Activated T-cell treated with anti-CD3 and anti-CD28 coated beads for 48 hours (primary cell): ENCODE data around the gene MINDY2.
A peak's percentile ranks its signal among the peaks of the same experiment; 100 is the strongest.
"Not testable (repeated sequence)": the region's sequence is repeated elsewhere in the genome, so short reads cannot be mapped to it uniquely, and the experiment has no call there.

ENCODE experiments used
- DNase-seq: peaks from one replicate; pipeline ENCODE4 v3.0.0-alpha.2; 2020; ENCODE audit warnings: low read depth

MINDY2 gene

GRCh38 chr15:58833681-58834426 is 62.8 kb downstream of the MINDY2 start:
- DNase-seq: not testable (repeated sequence)

DNA sequence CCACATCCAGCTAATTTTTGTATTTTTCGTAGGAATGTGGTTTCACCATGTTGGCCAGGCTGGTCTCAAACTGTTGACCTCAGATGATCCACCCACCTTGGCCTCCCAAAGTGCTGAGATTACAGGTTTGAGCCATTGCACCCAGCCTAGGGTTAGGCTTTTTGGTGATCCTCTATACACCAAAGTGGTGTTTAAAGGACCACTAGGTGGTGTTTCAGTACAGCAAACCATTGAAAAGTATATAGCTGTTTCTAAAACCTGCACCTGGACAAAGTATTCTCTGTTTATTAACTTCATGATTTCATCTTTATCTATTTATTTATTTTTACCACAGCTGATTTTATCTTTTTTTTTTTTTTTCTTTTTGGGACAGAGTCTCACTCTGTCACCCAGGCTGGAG is 68.4 kb downstream of the MINDY2 start:
- no peak for DNase-seq

DNA sequence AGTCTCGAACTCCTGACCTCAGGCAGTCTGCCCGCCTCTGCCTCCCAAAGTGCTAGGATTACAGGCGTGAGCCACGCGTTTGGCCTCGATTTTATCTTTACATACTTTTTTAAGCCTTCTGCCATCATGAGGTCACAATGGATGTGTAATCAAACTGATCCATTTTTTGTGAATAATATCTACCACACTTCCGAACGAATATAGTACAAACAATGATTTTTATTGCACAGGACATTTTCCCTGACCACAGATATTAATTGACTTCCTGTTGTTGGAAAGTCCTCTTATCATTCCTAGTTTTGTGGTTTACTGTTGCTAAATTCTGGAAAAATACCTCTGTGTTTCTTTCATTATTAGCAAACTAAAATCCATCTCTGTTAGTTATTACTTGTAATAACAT is 68.9 kb downstream of the MINDY2 start:
- DNase-seq: no peak

GRCh38 chr15:58842713-58843396 is 71.8 kb downstream of the MINDY2 start:
- DNase-seq: no peak

DNA sequence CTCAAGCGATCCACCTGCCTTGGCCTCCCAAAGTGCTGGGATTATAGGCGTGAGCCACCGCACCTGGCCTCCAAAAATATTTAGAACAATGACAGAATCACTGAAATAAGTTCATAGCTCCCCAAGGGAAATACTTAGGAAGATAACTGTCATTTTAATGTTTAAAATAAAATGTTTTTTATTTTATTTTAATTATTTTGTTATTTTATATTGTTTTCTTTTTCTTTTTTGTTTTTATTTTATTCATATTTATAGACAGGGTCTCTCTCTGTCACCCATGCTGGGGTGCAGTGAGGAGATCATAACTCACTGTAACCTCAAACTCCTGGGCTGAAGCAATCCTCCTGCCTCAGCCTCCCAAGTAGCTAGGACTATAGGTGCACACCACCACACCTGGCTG is 80.1 kb downstream of the MINDY2 start:
- not testable (repeated sequence) for DNase-seq

DNA sequence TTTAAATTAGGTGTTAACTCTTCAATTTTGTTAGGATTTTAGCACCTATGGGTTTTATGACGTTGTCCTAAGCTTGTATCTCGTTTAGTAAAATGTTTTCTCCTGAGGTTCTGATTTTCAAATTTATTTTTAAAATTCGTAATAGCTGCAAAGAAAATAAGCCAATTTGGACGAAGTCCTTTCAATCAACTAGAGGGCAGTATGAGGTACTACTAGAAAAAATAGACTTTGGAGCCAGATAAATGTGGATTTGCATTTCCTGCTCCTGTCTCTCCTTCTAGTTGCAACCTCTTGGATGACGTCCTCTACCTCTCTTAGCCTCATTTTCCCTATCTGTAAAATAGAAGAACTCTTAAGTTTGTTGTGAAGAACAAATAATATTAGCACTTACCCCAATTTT is 81.2 kb downstream of the MINDY2 start:
- DNase-seq: no peak

- DNase-seq: no peak
Measured at GRCh38 chr15:58854593-58854992, 83.5 kb downstream of the MINDY2 start.

GRCh38 chr15:58856086-58856485 is 85.0 kb downstream of the MINDY2 start:
- DNase-seq: no peak

- DNase-seq: not testable (repeated sequence)
Measured at GRCh38 chr15:58856621-58857020, 85.5 kb downstream of the MINDY2 start.

DNA sequence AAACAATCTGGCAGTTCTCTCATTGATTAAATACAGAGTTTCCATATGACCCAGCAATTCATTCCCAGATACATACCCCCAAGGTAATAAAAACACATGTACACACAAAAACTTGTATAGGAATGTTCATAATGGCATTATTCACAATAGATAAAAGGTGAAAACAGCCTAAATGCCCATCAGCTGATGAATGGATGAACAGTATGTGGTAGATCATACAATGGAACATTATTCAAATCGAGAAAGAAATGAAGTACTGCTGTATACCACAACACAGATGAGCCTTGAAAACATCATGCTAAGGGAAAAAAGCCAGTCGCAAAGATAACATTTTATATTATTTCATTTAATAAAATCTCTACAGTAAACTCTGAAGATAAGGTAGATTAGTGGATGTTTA is 91.2 kb downstream of the MINDY2 start:
- no peak for DNase-seq

DNA sequence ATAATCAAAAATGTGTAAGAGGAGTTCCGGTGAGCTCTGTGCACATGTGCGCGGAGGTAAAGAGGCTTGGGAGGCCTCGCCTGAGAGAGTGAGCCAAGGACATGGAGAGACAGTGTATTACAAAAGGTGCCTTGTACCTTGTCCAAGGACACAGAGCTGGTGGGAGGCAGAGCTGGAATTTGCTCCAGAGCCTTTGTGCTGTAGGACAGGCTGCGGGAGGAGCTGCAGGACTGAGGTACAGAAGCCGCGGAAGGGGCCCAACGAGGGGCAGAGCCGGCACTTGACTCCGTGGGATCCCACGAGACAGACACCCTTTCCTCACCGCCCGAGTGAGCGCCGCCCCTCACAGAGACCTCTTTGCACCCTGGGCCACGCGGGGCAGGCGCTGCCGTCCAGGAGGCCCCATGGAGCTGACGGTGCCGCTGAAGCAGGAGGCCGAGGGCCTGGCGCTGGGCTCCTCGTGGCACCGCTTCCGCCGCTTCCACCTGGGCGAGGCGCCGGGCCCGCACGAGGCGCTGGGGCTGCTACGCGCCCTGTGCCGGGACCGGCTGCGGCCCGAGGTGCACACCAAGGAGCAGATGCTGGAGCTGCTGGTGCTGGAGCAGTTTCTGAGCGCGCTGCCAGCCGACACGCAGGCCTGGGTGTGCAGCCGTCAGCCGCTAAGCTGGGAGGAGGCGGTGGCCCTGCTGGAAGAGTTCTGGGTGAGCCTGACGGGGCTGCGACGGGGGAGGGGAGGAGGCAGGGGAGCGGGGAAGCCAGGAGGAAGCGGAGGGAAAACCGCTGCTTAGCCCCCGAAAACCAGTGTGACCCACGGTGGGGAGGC is 93.7 kb downstream of the MINDY2 start:
- DNase-seq: peak; percentile 15

- no peak for DNase-seq
Measured at GRCh38 chr15:58865425-58865880, 94.4 kb downstream of the MINDY2 start.

DNA sequence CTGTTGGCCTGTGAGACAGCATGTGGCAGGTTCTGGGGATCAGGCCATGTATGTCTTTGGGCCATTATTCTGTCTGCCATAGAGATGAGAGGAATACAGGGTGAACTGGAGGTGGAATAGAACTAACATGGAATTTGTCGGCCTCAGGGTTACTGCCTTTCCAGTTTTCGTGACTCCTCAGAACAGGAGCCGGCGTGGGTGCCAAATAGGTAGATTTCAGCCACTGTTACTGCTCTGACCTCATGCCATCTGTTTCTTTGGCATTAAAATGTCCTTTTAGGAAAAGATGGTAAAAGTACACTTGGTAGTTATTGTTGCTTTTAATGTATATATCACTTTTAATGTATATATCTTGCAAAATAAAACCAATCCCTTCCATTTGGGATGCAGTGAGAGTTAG is 96.8 kb downstream of the MINDY2 start:
- DNase-seq: no peak

- no peak for DNase-seq
Measured at GRCh38 chr15:58870451-58870850, 99.3 kb downstream of the MINDY2 start.

DNA sequence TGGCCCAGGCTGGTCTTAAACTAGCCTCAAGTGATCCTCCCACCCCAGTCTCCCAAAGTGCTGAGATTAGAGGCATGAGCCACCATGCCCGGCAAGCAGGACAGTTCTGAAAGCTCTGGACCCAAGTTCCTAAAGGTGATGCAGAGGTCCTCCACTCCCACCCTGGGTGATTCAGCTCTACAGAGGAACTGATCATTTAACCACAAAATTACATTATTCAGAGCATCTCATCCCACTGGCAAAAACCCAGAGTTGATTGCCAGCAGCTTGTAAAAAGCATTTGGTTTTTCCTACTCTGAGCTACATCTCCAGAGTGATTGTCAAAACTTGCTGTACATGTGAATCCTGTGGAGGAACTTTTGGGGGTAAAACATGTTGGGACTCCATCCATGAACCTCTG is 102.2 kb downstream of the MINDY2 start:
- DNase-seq: no peak

- DNase-seq: no peak
Measured at GRCh38 chr15:58875343-58875742, 104.2 kb downstream of the MINDY2 start.

- no peak for DNase-seq
Measured at GRCh38 chr15:58876306-58877106, 105.4 kb downstream of the MINDY2 start.

- DNase-seq: no peak
Measured at GRCh38 chr15:58877999-58878825, 107.1 kb downstream of the MINDY2 start.

- no peak for DNase-seq
Measured at GRCh38 chr15:58880320-58880719, 109.2 kb downstream of the MINDY2 start.

DNA sequence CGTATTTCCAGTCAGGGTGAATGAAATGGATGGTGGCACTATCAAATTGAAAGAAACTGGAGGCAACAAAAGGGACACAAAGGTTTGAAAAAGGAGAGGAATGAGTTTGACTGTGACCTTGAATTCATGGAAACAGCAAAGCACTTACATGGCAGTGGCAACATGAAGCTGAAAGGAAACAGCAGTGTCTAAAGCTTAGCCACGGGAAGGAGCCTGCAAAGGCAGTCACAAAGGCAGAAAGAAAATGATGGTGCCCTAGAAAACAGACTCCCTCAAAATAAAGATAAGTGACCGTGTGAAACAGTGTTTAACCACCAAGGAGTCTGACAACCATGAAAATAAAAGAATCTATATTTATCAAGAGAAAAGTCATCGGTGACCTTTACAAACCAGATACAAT is 111.1 kb downstream of the MINDY2 start:
- no peak for DNase-seq

GRCh38 chr15:58883926-58884325 is 112.8 kb downstream of the MINDY2 start:
- DNase-seq: not testable (repeated sequence)
